ENCODE data around the gene PDLIM7. TPM values are rescaled to one million over a fixed set of nuclear protein-coding genes. Genes with fewer than 3 reads are reported as not detected.

PDLIM7 gene
- total and polyA plus RNA-seq, 2 donors, result 10.8 to 61.9 TPM

GRCh38 chr5:177504086-177505056 lies 7.0 kb upstream of the PDLIM7 start:
- no peak for DNase-seq (ENCODE audit: low read depth in 6 of 9, low spot score in 9 of 9)
- Histone ChIP-seq H3K27me3 (ENCODE audit: control insufficient read depth in 2 of 2, insufficient read depth in 1 of 2, low read length in 1 of 2) (peaks cover 0 to 11% of the 10 kb centered on the region in 2 donors), H3K9me3 (ENCODE audit: control insufficient read depth in 2 of 2, insufficient read depth in 1 of 2, low read length in 1 of 2) (peaks cover 0 to 3% of the 10 kb centered on the region in 2 donors), H3K27ac (ENCODE audit: low read depth in 1 of 2, low read length in 1 of 2) (no peak overlapping the region), H3K4me1 (ENCODE audit: control insufficient read depth in 2 of 2, insufficient read depth in 2 of 2, low read length in 2 of 2) (peaks cover 9 to 28% of the 10 kb centered on the region in 2 donors), H3K36me3 (ENCODE audit: control insufficient read depth in 2 of 2, insufficient read depth in 2 of 2, low read length in 1 of 2) (peaks cover 5% of the 10 kb centered on the region in 2 donors), H3K4me3 (ENCODE audit: low read length in 2 of 2) (no peak overlapping the region)
- WGBS, result 96% methylated on average over 47 of the region's 47 CpGs

- no peak for DNase-seq (ENCODE audit: low read depth in 6 of 9, low spot score in 9 of 9)
Measured at GRCh38 chr5:177503351-177504085, 6.1 kb upstream of the PDLIM7 start.

GRCh38 chr5:177502886-177503285 lies 5.5 kb upstream of the PDLIM7 start:
- Histone ChIP-seq H3K9me3 (ENCODE audit: control insufficient read depth in 2 of 2, insufficient read depth in 1 of 2, low read length in 1 of 2) (no peaks in the 10 kb centered on the region), H3K4me3 (ENCODE audit: low read length in 2 of 2) (no peak overlapping the region), H3K36me3 (ENCODE audit: control insufficient read depth in 2 of 2, insufficient read depth in 2 of 2, low read length in 1 of 2) (peaks cover 5% of the 10 kb centered on the region in 2 donors), H3K27me3 (ENCODE audit: control insufficient read depth in 2 of 2, insufficient read depth in 1 of 2, low read length in 1 of 2) (peaks cover 9 to 26% of the 10 kb centered on the region in 2 donors), H3K27ac (ENCODE audit: low read depth in 1 of 2, low read length in 1 of 2) (no peak overlapping the region), H3K4me1 (ENCODE audit: control insufficient read depth in 2 of 2, insufficient read depth in 2 of 2, low read length in 2 of 2) (peaks cover 0 to 22% of the 10 kb centered on the region in 2 donors)
- DNase-seq (ENCODE audit: low read depth in 6 of 9, low spot score in 9 of 9), result no peak
- 89% methylated on average over 16 of the region's 16 CpGs for WGBS

More at GRCh38 chr5:177503351-177504085, 6.1 kb upstream of the PDLIM7 start:
- 98% methylated on average over 24 of the region's 24 CpGs for WGBS
- H3K4me3 ChIP-seq (ENCODE audit: low read length in 2 of 2), result no peak overlapping the region
- H3K9me3 ChIP-seq (ENCODE audit: control insufficient read depth in 2 of 2, insufficient read depth in 1 of 2, low read length in 1 of 2), result no peaks in the 10 kb centered on the region
- H3K4me1 ChIP-seq (ENCODE audit: control insufficient read depth in 2 of 2, insufficient read depth in 2 of 2, low read length in 2 of 2), result peaks cover under 1 to 22% of the 10 kb centered on the region in 2 donors
- peaks cover 3 to 20% of the 10 kb centered on the region in 2 donors for H3K27me3 ChIP-seq (ENCODE audit: control insufficient read depth in 2 of 2, insufficient read depth in 1 of 2, low read length in 1 of 2)
- no peak overlapping the region for H3K27ac ChIP-seq (ENCODE audit: low read depth in 1 of 2, low read length in 1 of 2)
- peaks cover 5% of the 10 kb centered on the region in 2 donors for H3K36me3 ChIP-seq (ENCODE audit: control insufficient read depth in 2 of 2, insufficient read depth in 2 of 2, low read length in 1 of 2)

GRCh38 chr5:177501874-177502678 lies 4.7 kb upstream of the PDLIM7 start:
- H3K9me3 ChIP-seq (ENCODE audit: control insufficient read depth in 2 of 2, insufficient read depth in 1 of 2, low read length in 1 of 2), result no peaks in the 10 kb centered on the region
- peaks cover 5% of the 10 kb centered on the region in 2 donors for H3K36me3 ChIP-seq (ENCODE audit: control insufficient read depth in 2 of 2, insufficient read depth in 2 of 2, low read length in 1 of 2)
- H3K4me3 ChIP-seq (ENCODE audit: low read length in 2 of 2), result no peak overlapping the region
- no peak for DNase-seq (ENCODE audit: low read depth in 6 of 9, low spot score in 9 of 9)
- H3K27me3 ChIP-seq (ENCODE audit: control insufficient read depth in 2 of 2, insufficient read depth in 1 of 2, low read length in 1 of 2), result peaks cover 12 to 32% of the 10 kb centered on the region in 2 donors
- 75% methylated on average over 9 of the region's 9 CpGs for WGBS
- no peak overlapping the region for H3K27ac ChIP-seq (ENCODE audit: low read depth in 1 of 2, low read length in 1 of 2)
- H3K4me1 ChIP-seq (ENCODE audit: control insufficient read depth in 2 of 2, insufficient read depth in 2 of 2, low read length in 2 of 2), result peaks cover 0 to 23% of the 10 kb centered on the region in 2 donors

- H3K27ac ChIP-seq (ENCODE audit: low read depth in 1 of 2, low read length in 1 of 2), result no peak overlapping the region
- H3K4me3 ChIP-seq (ENCODE audit: low read length in 2 of 2), result no peak overlapping the region
- WGBS, result 29% methylated on average over 10 of the region's 10 CpGs
Measured at GRCh38 chr5:177500685-177501522, 3.5 kb upstream of the PDLIM7 start.

GRCh38 chr5:177499842-177500241 lies 2.4 kb upstream of the PDLIM7 start:
- H3K27ac ChIP-seq (ENCODE audit: low read depth in 1 of 2, low read length in 1 of 2), result no peak overlapping the region
- no peaks in the 10 kb centered on the region for H3K9me3 ChIP-seq (ENCODE audit: control insufficient read depth in 2 of 2, insufficient read depth in 1 of 2, low read length in 1 of 2)
- 90% methylated on average over 6 of the region's 6 CpGs for WGBS
- peaks cover 12 to 45% of the 10 kb centered on the region in 2 donors for H3K27me3 ChIP-seq (ENCODE audit: control insufficient read depth in 2 of 2, insufficient read depth in 1 of 2, low read length in 1 of 2)
- peaks cover 2 to 5% of the 10 kb centered on the region in 2 donors for H3K36me3 ChIP-seq (ENCODE audit: control insufficient read depth in 2 of 2, insufficient read depth in 2 of 2, low read length in 1 of 2)
- H3K4me1 ChIP-seq (ENCODE audit: control insufficient read depth in 2 of 2, insufficient read depth in 2 of 2, low read length in 2 of 2), result peaks cover 0 to 40% of the 10 kb centered on the region in 2 donors
- DNase-seq (ENCODE audit: low read depth in 6 of 9, low spot score in 9 of 9), result no peak
- no peak overlapping the region for H3K4me3 ChIP-seq (ENCODE audit: low read length in 2 of 2)

More at GRCh38 chr5:177500685-177501522, 3.5 kb upstream of the PDLIM7 start:
- Histone ChIP-seq H3K4me1 (ENCODE audit: control insufficient read depth in 2 of 2, insufficient read depth in 2 of 2, low read length in 2 of 2) (peaks cover 0 to 33% of the 10 kb centered on the region in 2 donors), H3K9me3 (ENCODE audit: control insufficient read depth in 2 of 2, insufficient read depth in 1 of 2, low read length in 1 of 2) (no peaks in the 10 kb centered on the region), H3K36me3 (ENCODE audit: control insufficient read depth in 2 of 2, insufficient read depth in 2 of 2, low read length in 1 of 2) (peaks cover 5% of the 10 kb centered on the region in 2 donors), H3K27me3 (ENCODE audit: control insufficient read depth in 2 of 2, insufficient read depth in 1 of 2, low read length in 1 of 2) (peaks cover 12 to 43% of the 10 kb centered on the region in 2 donors)
- DNase-seq (ENCODE audit: low read depth in 6 of 9, low spot score in 9 of 9), result peak in 8 of 9 donors; percentile 53 to 84 (median 74)

- no peak for DNase-seq (ENCODE audit: low read depth in 6 of 9, low spot score in 9 of 9)
- Histone ChIP-seq H3K36me3 (ENCODE audit: control insufficient read depth in 2 of 2, insufficient read depth in 2 of 2, low read length in 1 of 2) (no peaks in the 10 kb centered on the region), H3K9me3 (ENCODE audit: control insufficient read depth in 2 of 2, insufficient read depth in 1 of 2, low read length in 1 of 2) (no peaks in the 10 kb centered on the region), H3K27ac (ENCODE audit: low read depth in 1 of 2, low read length in 1 of 2) (no peak overlapping the region), H3K27me3 (ENCODE audit: control insufficient read depth in 2 of 2, insufficient read depth in 1 of 2, low read length in 1 of 2) (peaks cover 12 to 45% of the 10 kb centered on the region in 2 donors), H3K4me1 (ENCODE audit: control insufficient read depth in 2 of 2, insufficient read depth in 2 of 2, low read length in 2 of 2) (peaks cover 0 to 46% of the 10 kb centered on the region in 2 donors), H3K4me3 (ENCODE audit: low read length in 2 of 2) (peak overlapping the region; percentile 32 to 55)
- 19% methylated on average over 48 of the region's 48 CpGs for WGBS
Measured at GRCh38 chr5:177498013-177498787, 796 bp upstream of the PDLIM7 start.

Measured in thymus (tissue), 11 donors.